Stimulated activated naive CD8-positive, alpha-beta T cell treated with anti-CD3 and anti-CD28 coated beads, Interleukin-15, Interleukin-2, amounts not matched to agents 100 U/mL and 50 U/mL, for 24 hours (primary cell): ENCODE measurements around the gene PRPF40B.
"Not testable (repeated sequence)": the region's sequence is repeated elsewhere in the genome, so short reads cannot be mapped to it uniquely, and the experiment has no call there.

Experiments used
- ATAC-seq: fragments of 150-1000 bp; cut with Tn5 transposase; one replicate; pipeline ENCODE4 v1.10.0; 2021
- DNase-seq: peaks from one replicate; pipeline ENCODE4 v3.0.0; 2021

The PRPF40B gene

GRCh38 chr12:49609059-49609874, 14.1 kb upstream of the PRPF40B start:
- DNase-seq (no peak), ATAC-seq (no peak)

- DNase-seq (no peak), ATAC-seq (no peak)
Measured at GRCh38 chr12:49609875-49610154, 13.5 kb upstream of the PRPF40B start.

- DNase-seq, ATAC-seq: not testable (repeated sequence)
Measured at GRCh38 chr12:49610785-49611184, 12.6 kb upstream of the PRPF40B start.

- no peak for ATAC-seq
- no peak for DNase-seq
Measured at GRCh38 chr12:49612210-49612609, 11.2 kb upstream of the PRPF40B start.

GRCh38 chr12:49615725-49616124, 7.6 kb upstream of the PRPF40B start:
- ATAC-seq: no peak
- DNase-seq: no peak

GRCh38 chr12:49616533-49617219, 6.7 kb upstream of the PRPF40B start:
- no peak for ATAC-seq

GRCh38 chr12:49618576-49618975, 4.8 kb upstream of the PRPF40B start:
- ATAC-seq (no peak), DNase-seq (no peak)

More at GRCh38 chr12:49616533-49617219, 6.7 kb upstream of the PRPF40B start:
- DNase-seq: no peak

- DNase-seq (no peak), ATAC-seq (no peak)
Measured at GRCh38 chr12:49619286-49619685, 4.1 kb upstream of the PRPF40B start.

- ATAC-seq: no peak
- no peak for DNase-seq
Measured at GRCh38 chr12:49621651-49622500, 1.5 kb upstream of the PRPF40B start.

- DNase-seq (peak; percentile 55), ATAC-seq (peak; percentile 47)
Measured at GRCh38 chr12:49622501-49623141, 740 bp upstream of the PRPF40B start.

GRCh38 chr12:49624921-49625577, 1.7 kb downstream of the PRPF40B start:
- ATAC-seq (no peak), DNase-seq (no peak)

- ATAC-seq: peak; percentile 33
- DNase-seq: no peak
Measured at GRCh38 chr12:49626169-49626835, 2.9 kb downstream of the PRPF40B start.

GRCh38 chr12:49626836-49627235, 3.5 kb downstream of the PRPF40B start:
- DNase-seq: no peak

GRCh38 chr12:49627752-49628360, 4.5 kb downstream of the PRPF40B start:
- DNase-seq (no peak), ATAC-seq (no peak)

More at GRCh38 chr12:49626836-49627235, 3.5 kb downstream of the PRPF40B start:
- ATAC-seq: no peak

GRCh38 chr12:49631336-49631907, 8.1 kb downstream of the PRPF40B start:
- no peak for ATAC-seq
- DNase-seq: no peak

- no peak for ATAC-seq
- DNase-seq: no peak
Measured at GRCh38 chr12:49632401-49632800, 9.0 kb downstream of the PRPF40B start.

GRCh38 chr12:49632986-49633702, 9.8 kb downstream of the PRPF40B start:
- no peak for DNase-seq
- ATAC-seq: no peak

- no peak for DNase-seq
Measured at GRCh38 chr12:49633703-49634345, 10.5 kb downstream of the PRPF40B start.

GRCh38 chr12:49635036-49635435, 11.7 kb downstream of the PRPF40B start:
- no peak for ATAC-seq

More at GRCh38 chr12:49633703-49634345, 10.5 kb downstream of the PRPF40B start:
- ATAC-seq: no peak

More at GRCh38 chr12:49635036-49635435, 11.7 kb downstream of the PRPF40B start:
- DNase-seq: no peak
